Measurements from ENCODE around the gene PCLO. TPM values are rescaled to one million over a fixed set of nuclear protein-coding genes. Genes with fewer than 3 reads are reported as not detected.

PCLO gene
- total and polyA plus RNA-seq, 4 donors = 0.04 to 1.1 (median 0.48) TPM

DNA sequence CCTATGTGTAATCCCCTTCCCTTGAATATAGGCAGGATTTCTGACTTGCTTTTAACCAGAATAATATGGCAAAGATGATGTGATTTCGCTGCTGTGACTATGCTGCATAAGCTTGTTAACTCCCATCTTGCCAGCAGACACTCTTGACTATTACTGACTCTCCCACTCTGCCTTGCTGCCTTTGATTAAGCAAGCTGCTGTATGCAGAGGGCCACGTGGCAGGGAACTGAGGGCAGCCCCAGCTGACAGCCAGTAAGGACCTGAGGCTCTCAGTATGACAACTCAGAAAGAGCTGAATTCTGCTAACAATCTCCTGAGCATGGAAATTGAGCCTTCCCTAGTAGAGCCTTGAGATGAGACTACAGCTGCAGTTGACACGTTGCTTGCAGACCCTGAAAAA, 439.7 kb downstream of the PCLO start:
- DNase-seq (ENCODE audit: low spot score) = no peak
- H3K4me3 ChIP-seq (ENCODE audit: low read depth in 1 of 3, low read length in 3 of 3) = no peak overlapping the region
- H3K9ac ChIP-seq (ENCODE audit: low read depth in 1 of 2, low read length in 2 of 2) = no peak overlapping the region
- no peaks in the 10 kb centered on the region for H3K36me3 ChIP-seq (ENCODE audit: control insufficient read depth in 4 of 4, insufficient read depth in 3 of 4, low read depth in 1 of 4, low read length in 3 of 4)
- WGBS = 42% methylated on average over 3 of the region's 3 CpGs
- no peak for TF ChIP-seq RAD21 (IDR thresholded peaks at IDR 0.05)
- TF ChIP-seq JUND (IDR thresholded peaks at IDR 0.05) = no peak
- no peak for TF ChIP-seq SP1 (IDR thresholded peaks at IDR 0.05)
- TF ChIP-seq, protein P1, sequence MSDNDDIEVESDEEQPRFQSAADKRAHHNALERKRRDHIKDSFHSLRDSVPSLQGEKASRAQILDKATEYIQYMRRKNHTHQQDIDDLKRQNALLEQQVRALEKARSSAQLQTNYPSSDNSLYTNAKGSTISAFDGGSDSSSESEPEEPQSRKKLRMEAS (IDR thresholded peaks at IDR 0.05) = no peak
- TF ChIP-seq, protein P2, sequence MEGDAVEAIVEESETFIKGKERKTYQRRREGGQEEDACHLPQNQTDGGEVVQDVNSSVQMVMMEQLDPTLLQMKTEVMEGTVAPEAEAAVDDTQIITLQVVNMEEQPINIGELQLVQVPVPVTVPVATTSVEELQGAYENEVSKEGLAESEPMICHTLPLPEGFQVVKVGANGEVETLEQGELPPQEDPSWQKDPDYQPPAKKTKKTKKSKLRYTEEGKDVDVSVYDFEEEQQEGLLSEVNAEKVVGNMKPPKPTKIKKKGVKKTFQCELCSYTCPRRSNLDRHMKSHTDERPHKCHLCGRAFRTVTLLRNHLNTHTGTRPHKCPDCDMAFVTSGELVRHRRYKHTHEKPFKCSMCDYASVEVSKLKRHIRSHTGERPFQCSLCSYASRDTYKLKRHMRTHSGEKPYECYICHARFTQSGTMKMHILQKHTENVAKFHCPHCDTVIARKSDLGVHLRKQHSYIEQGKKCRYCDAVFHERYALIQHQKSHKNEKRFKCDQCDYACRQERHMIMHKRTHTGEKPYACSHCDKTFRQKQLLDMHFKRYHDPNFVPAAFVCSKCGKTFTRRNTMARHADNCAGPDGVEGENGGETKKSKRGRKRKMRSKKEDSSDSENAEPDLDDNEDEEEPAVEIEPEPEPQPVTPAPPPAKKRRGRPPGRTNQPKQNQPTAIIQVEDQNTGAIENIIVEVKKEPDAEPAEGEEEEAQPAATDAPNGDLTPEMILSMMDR (IDR thresholded peaks at IDR 0.05; ENCODE audit: low read depth, low read length, missing input control) = no peak
- TF ChIP-seq, protein P3, sequence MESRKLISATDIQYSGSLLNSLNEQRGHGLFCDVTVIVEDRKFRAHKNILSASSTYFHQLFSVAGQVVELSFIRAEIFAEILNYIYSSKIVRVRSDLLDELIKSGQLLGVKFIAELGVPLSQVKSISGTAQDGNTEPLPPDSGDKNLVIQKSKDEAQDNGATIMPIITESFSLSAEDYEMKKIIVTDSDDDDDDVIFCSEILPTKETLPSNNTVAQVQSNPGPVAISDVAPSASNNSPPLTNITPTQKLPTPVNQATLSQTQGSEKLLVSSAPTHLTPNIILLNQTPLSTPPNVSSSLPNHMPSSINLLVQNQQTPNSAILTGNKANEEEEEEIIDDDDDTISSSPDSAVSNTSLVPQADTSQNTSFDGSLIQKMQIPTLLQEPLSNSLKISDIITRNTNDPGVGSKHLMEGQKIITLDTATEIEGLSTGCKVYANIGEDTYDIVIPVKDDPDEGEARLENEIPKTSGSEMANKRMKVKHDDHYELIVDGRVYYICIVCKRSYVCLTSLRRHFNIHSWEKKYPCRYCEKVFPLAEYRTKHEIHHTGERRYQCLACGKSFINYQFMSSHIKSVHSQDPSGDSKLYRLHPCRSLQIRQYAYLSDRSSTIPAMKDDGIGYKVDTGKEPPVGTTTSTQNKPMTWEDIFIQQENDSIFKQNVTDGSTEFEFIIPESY (IDR thresholded peaks at IDR 0.05) = no peak
- TF ChIP-seq, protein P4, sequence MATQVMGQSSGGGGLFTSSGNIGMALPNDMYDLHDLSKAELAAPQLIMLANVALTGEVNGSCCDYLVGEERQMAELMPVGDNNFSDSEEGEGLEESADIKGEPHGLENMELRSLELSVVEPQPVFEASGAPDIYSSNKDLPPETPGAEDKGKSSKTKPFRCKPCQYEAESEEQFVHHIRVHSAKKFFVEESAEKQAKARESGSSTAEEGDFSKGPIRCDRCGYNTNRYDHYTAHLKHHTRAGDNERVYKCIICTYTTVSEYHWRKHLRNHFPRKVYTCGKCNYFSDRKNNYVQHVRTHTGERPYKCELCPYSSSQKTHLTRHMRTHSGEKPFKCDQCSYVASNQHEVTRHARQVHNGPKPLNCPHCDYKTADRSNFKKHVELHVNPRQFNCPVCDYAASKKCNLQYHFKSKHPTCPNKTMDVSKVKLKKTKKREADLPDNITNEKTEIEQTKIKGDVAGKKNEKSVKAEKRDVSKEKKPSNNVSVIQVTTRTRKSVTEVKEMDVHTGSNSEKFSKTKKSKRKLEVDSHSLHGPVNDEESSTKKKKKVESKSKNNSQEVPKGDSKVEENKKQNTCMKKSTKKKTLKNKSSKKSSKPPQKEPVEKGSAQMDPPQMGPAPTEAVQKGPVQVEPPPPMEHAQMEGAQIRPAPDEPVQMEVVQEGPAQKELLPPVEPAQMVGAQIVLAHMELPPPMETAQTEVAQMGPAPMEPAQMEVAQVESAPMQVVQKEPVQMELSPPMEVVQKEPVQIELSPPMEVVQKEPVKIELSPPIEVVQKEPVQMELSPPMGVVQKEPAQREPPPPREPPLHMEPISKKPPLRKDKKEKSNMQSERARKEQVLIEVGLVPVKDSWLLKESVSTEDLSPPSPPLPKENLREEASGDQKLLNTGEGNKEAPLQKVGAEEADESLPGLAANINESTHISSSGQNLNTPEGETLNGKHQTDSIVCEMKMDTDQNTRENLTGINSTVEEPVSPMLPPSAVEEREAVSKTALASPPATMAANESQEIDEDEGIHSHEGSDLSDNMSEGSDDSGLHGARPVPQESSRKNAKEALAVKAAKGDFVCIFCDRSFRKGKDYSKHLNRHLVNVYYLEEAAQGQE (IDR thresholded peaks at IDR 0.05) = no peak
- no peak for TF ChIP-seq NR2F2 (IDR thresholded peaks at IDR 0.05)
- TF ChIP-seq, protein P5, sequence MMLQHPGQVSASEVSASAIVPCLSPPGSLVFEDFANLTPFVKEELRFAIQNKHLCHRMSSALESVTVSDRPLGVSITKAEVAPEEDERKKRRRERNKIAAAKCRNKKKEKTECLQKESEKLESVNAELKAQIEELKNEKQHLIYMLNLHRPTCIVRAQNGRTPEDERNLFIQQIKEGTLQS (IDR thresholded peaks at IDR 0.05) = no peak
- TF ChIP-seq YY1 (IDR thresholded peaks at IDR 0.05) = no peak
- no peak for TF ChIP-seq HNF4A (conservative IDR thresholded peaks at IDR 0.05)
- no peaks in the 10 kb centered on the region for H3K27me3 ChIP-seq (ENCODE audit: control insufficient read depth in 4 of 4, insufficient read depth in 4 of 4, low read length in 3 of 4)
- no peak overlapping the region for H3K27ac ChIP-seq (ENCODE audit: low read depth in 1 of 2, low read length in 2 of 2)
- no peaks in the 10 kb centered on the region for H3K9me3 ChIP-seq (ENCODE audit: control insufficient read depth in 4 of 4, low read length in 3 of 4)
- no peaks in the 10 kb centered on the region for H3K4me1 ChIP-seq (ENCODE audit: control insufficient read depth in 4 of 4, insufficient read depth in 4 of 4, low read length in 3 of 4)

DNA sequence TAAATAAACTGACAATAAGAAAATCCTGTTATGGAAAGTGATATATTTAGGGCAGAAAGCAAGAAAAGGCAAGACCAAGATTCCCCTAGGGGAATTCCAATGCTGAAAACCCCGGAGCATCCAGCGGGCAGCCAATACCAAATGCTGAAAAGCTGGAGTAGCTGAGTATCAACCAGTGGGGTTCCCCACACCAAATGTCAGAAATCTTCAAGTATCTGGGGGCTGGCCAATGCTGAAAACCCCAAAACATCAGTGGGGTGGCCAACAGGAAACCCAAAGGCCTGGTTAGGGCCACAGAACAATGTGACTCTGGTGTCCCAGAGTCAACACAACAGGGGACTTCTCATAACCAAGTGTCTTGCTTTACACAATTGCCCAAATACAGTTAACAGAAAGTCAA, 447.3 kb downstream of the PCLO start:
- Histone ChIP-seq H3K9ac (ENCODE audit: low read depth in 1 of 2, low read length in 2 of 2) (no peak overlapping the region), H3K27me3 (ENCODE audit: control insufficient read depth in 4 of 4, insufficient read depth in 4 of 4, low read length in 3 of 4) (peaks cover 0 to 3% (median 0%) of the 10 kb centered on the region in 4 donors), H3K9me3 (ENCODE audit: control insufficient read depth in 4 of 4, low read length in 3 of 4) (no peaks in the 10 kb centered on the region), H3K4me3 (ENCODE audit: low read depth in 1 of 3, low read length in 3 of 3) (no peak overlapping the region), H3K36me3 (ENCODE audit: control insufficient read depth in 4 of 4, insufficient read depth in 3 of 4, low read depth in 1 of 4, low read length in 3 of 4) (no peaks in the 10 kb centered on the region), H3K27ac (ENCODE audit: low read depth in 1 of 2, low read length in 2 of 2) (no peak overlapping the region), H3K4me1 (ENCODE audit: control insufficient read depth in 4 of 4, insufficient read depth in 4 of 4, low read length in 3 of 4) (no peaks in the 10 kb centered on the region)
- no peak for DNase-seq (ENCODE audit: low spot score)
- 65% methylated on average over 2 of the region's 2 CpGs for WGBS
- TF ChIP-seq, protein P4 (IDR thresholded peaks at IDR 0.05) = no peak
- TF ChIP-seq, protein P5 (IDR thresholded peaks at IDR 0.05) = no peak
- no peak for TF ChIP-seq RXRA (IDR thresholded peaks at IDR 0.05)
- TF ChIP-seq, protein P3 (IDR thresholded peaks at IDR 0.05) = no peak
- TF ChIP-seq, protein P2 (IDR thresholded peaks at IDR 0.05; ENCODE audit: low read depth, low read length, missing input control) = no peak
- no peak for TF ChIP-seq JUND (IDR thresholded peaks at IDR 0.05)
- TF ChIP-seq, protein P1 (IDR thresholded peaks at IDR 0.05) = no peak
- no peak for TF ChIP-seq YY1 (IDR thresholded peaks at IDR 0.05)

All from liver (tissue), 9 donors.